GM12864 (cell line): ENCODE results near the gene ZNF256.

Experiments used
- DNase-seq: peaks from one replicate; pipeline ENCODE4 v3.0.0-alpha.2; 2011; ENCODE audit warnings: low read depth
- H3K4me3 ChIP-seq: 2 replicates; pipeline ENCODE4 v1.5.1; 2011; ENCODE audit warnings: mild to moderate bottlenecking, low read depth, low read length, control low read depth
- CTCF ChIP-seq: IDR thresholded peaks from 2 replicates; pipeline ENCODE4 v1.5.1; 2011; ENCODE audit warnings: low read depth, mild to moderate bottlenecking, moderate library complexity, low read length, control low read depth, inconsistent platforms; ENCODE audit errors: missing control alignments

Gene ZNF256

GRCh38 chr19:57947419-57948134, at the start of gene ZNF256:
Gene ZNF256 (minus strand): TSS chr19:57947706. CDS start chr19:57947474, 232 bp downstream.
- peak; percentile 84 for DNase-seq
- TF ChIP-seq CTCF = peak; percentile 59
- H3K4me3 ChIP-seq = peak within 1 kb of the TSS; percentile 69

- TF ChIP-seq CTCF = no peak
- DNase-seq = no peak
- H3K4me3 ChIP-seq = no peak overlapping the region
Measured at GRCh38 chr19:57992841-57993240, 45.3 kb upstream of the ZNF256 start.

GRCh38 chr19:57978586-57979289, 31.2 kb upstream of the ZNF256 start:
- TF ChIP-seq CTCF = no peak
- no peak overlapping the region for H3K4me3 ChIP-seq
- DNase-seq = no peak

GRCh38 chr19:57974434-57974833, 26.9 kb upstream of the ZNF256 start, which contains the start of gene C19orf18:
Gene C19orf18 (minus strand): TSS chr19:57974534. CDS start chr19:57974432, 102 bp downstream.
- H3K4me3 ChIP-seq = no peak within 1 kb of the TSS
- no peak for DNase-seq
- no peak for TF ChIP-seq CTCF

- DNase-seq = no peak
Measured at GRCh38 chr19:57964761-57965160, 17.3 kb upstream of the ZNF256 start.

GRCh38 chr19:57961785-57962184, 14.3 kb upstream of the ZNF256 start:
- no peak overlapping the region for H3K4me3 ChIP-seq
- no peak for DNase-seq
- no peak for TF ChIP-seq CTCF

More at GRCh38 chr19:57964761-57965160, 17.3 kb upstream of the ZNF256 start:
- TF ChIP-seq CTCF = no peak
- no peak overlapping the region for H3K4me3 ChIP-seq
